ENCODE data around the gene SUFU.

DNA sequence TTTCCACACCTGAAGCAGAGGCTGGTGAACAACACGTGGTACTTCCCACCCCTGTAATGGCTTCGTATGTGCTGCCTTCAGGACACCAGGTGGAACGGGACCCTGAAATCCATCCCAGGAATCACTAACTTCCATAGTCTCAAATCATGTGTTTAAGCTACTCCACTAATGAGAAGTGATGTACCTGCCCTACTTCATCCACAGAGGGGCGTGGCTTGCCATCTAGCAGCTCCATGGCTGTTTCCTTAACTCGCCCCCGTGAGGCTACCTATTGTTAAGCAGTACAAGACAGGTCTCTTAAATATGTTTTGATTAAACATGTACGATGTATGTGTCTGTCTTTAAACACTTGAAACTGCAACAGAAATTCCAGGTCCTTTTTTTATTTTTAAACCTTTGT lies 178.6 kb downstream of the SUFU start:
- TF ChIP-seq CREM (CRISPR knock-in tag; IDR thresholded peaks at IDR 0.05): no peak
- no peak for TF ChIP-seq NR1H2 (CRISPR knock-in tag; IDR thresholded peaks at IDR 0.05)
- TF ChIP-seq FOXK1 (CRISPR knock-in tag; IDR thresholded peaks at IDR 0.05): no peak
- no peak for TF ChIP-seq SP1 (CRISPR knock-in tag; conservative IDR thresholded peaks at IDR 0.05)
- TF ChIP-seq, protein P1, sequence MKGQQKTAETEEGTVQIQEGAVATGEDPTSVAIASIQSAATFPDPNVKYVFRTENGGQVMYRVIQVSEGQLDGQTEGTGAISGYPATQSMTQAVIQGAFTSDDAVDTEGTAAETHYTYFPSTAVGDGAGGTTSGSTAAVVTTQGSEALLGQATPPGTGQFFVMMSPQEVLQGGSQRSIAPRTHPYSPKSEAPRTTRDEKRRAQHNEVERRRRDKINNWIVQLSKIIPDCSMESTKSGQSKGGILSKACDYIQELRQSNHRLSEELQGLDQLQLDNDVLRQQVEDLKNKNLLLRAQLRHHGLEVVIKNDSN (CRISPR knock-in tag; IDR thresholded peaks at IDR 0.05): no peak
- TF ChIP-seq ZNF671 (CRISPR knock-in tag; IDR thresholded peaks at IDR 0.05): no peak
- TF ChIP-seq, protein P2, sequence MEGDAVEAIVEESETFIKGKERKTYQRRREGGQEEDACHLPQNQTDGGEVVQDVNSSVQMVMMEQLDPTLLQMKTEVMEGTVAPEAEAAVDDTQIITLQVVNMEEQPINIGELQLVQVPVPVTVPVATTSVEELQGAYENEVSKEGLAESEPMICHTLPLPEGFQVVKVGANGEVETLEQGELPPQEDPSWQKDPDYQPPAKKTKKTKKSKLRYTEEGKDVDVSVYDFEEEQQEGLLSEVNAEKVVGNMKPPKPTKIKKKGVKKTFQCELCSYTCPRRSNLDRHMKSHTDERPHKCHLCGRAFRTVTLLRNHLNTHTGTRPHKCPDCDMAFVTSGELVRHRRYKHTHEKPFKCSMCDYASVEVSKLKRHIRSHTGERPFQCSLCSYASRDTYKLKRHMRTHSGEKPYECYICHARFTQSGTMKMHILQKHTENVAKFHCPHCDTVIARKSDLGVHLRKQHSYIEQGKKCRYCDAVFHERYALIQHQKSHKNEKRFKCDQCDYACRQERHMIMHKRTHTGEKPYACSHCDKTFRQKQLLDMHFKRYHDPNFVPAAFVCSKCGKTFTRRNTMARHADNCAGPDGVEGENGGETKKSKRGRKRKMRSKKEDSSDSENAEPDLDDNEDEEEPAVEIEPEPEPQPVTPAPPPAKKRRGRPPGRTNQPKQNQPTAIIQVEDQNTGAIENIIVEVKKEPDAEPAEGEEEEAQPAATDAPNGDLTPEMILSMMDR (IDR thresholded peaks at IDR 0.05): no peak
- TF ChIP-seq ATF1 (CRISPR knock-in tag; IDR thresholded peaks at IDR 0.05): no peak
